CD8-positive, alpha-beta memory T cell (primary cell): ENCODE results near the gene ACTL8. TPM values are rescaled to one million over a fixed set of nuclear protein-coding genes. Genes with fewer than 3 reads are reported as not detected.

ENCODE experiments used
- CTCF ChIA-PET: fragments of 350-600 bp; sonication (Branson Sonifier 250); formaldehyde crosslinking; loops from one replicate; lab custom pipeline; 2021; ENCODE audit warnings: antibody characterized with exemption; lab: Charles Lee
- POLR2A ChIA-PET: fragments of 350-600 bp; sonication (Branson Sonifier 250); formaldehyde crosslinking; loops from one replicate; lab custom pipeline; 2021; ENCODE audit warnings: antibody characterized with exemption; lab: Charles Lee
- DNase-seq, 5 donors: peaks; one replicate each; pipeline versions ENCODE4 v3.0.0 to v3.0.0-alpha.2; 2020 to 2022; ENCODE audit warnings: mixed read lengths in 1 of 5
- H3K27ac ChIP-seq: one replicate; pipeline ENCODE4 v1.7.0; 2013; ENCODE audit warnings: low read depth, mild to moderate bottlenecking, low read length, moderate library complexity
- H3K27me3 ChIP-seq: 2 replicates; pipeline ENCODE4 v1.7.0; 2013; ENCODE audit warnings: low read length, mild to moderate bottlenecking; ENCODE audit not compliant: insufficient read depth, poor library complexity, severe bottlenecking
- H3K36me3 ChIP-seq: 2 replicates; pipeline ENCODE4 v1.7.0; 2013; ENCODE audit warnings: mild to moderate bottlenecking, low read length, moderate library complexity; ENCODE audit not compliant: insufficient read depth
- H3K4me1 ChIP-seq: 2 replicates; pipeline ENCODE4 v1.7.0; 2013; ENCODE audit warnings: mild to moderate bottlenecking, low read length, moderate library complexity; ENCODE audit not compliant: insufficient read depth
- H3K4me3 ChIP-seq: 2 replicates; pipeline ENCODE4 v1.7.0; 2013; ENCODE audit warnings: mild to moderate bottlenecking, low read length
- H3K9me3 ChIP-seq: 2 replicates; pipeline ENCODE4 v1.7.0; 2013; ENCODE audit warnings: mild to moderate bottlenecking, low read length
- H3K27ac Mint-ChIP-seq, 8 donors: one replicate each; pipeline ENCODE4 v1.8.0; 2020 to 2021; ENCODE audit warnings: mixed read lengths in 8 of 8, mild to moderate bottlenecking in 6 of 8, inconsistent platforms in 3 of 8, moderate library complexity in 3 of 8
- H3K27me3 Mint-ChIP-seq, 2 donors: one replicate each; pipeline ENCODE4 v1.8.0; 2020 to 2021; ENCODE audit warnings: mixed read lengths in 2 of 2, mild to moderate bottlenecking in 1 of 2, moderate library complexity in 1 of 2
- H3K36me3 Mint-ChIP-seq, 3 donors: one replicate each; pipeline ENCODE4 v1.8.0; 2020 to 2021; ENCODE audit warnings: mixed read lengths in 3 of 3, inconsistent platforms in 1 of 3, mild to moderate bottlenecking in 1 of 3
- H3K4me1 Mint-ChIP-seq, 3 donors: one replicate each; pipeline ENCODE4 v1.8.0; 2020 to 2021; ENCODE audit warnings: mixed read lengths in 3 of 3, inconsistent platforms in 1 of 3, mild to moderate bottlenecking in 1 of 3
- H3K4me3 Mint-ChIP-seq, 7 donors: one replicate each; pipeline ENCODE4 v1.8.0; 2020 to 2021; ENCODE audit warnings: mixed read lengths in 7 of 7, mild to moderate bottlenecking in 6 of 7, moderate library complexity in 4 of 7, inconsistent platforms in 2 of 7
- H3K9me3 Mint-ChIP-seq, 5 donors: one replicate each; pipeline ENCODE4 v1.8.0; 2020 to 2022; ENCODE audit warnings: mixed read lengths in 5 of 5, mild to moderate bottlenecking in 3 of 5, moderate library complexity in 2 of 5, inconsistent platforms in 1 of 5
- polyA plus RNA-seq: library from polyadenylated mRNA; unstranded; fragments of 300-500 nt; fragmentation: Illumina TruSeq; gene quantifications from one replicate; pipeline ENCODE4 v1.2.3, GENCODE V29; 2021
- total RNA-seq, 2 experiments: library from RNA; stranded (reverse); gene quantifications; one replicate each; pipeline ENCODE4 v1.2.3, GENCODE V29; 2021

ACTL8 gene
- total and polyA plus RNA-seq, 3 experiments from 2014 or later = not detected

GRCh38 chr1:17763417-17763816 lies 8.3 kb downstream of the ACTL8 start:
- no peak overlapping the region for H3K4me3 ChIP-seq
- H3K9me3 ChIP-seq = peaks cover 11% of the 10 kb centered on the region
- peaks cover 0 to 16% (median 2%) of the 10 kb centered on the region in 3 donors for H3K36me3 Mint-ChIP-seq
- DNase-seq = no peak
- peaks cover 16 to 18% of the 10 kb centered on the region in 2 donors for H3K27me3 Mint-ChIP-seq
- no peak overlapping the region for H3K27ac Mint-ChIP-seq
- H3K4me1 ChIP-seq = no peaks in the 10 kb centered on the region
- POLR2A ChIA-PET = no interaction called here
- H3K4me3 Mint-ChIP-seq = no peak overlapping the region
- no peaks in the 10 kb centered on the region for H3K36me3 ChIP-seq
- peaks cover 15 to 27% (median 22%) of the 10 kb centered on the region in 5 donors for H3K9me3 Mint-ChIP-seq
- CTCF ChIA-PET = no interaction called here
- H3K27ac ChIP-seq = no peak overlapping the region
- no peaks in the 10 kb centered on the region for H3K27me3 ChIP-seq
- no peaks in the 10 kb centered on the region for H3K4me1 Mint-ChIP-seq

DNA sequence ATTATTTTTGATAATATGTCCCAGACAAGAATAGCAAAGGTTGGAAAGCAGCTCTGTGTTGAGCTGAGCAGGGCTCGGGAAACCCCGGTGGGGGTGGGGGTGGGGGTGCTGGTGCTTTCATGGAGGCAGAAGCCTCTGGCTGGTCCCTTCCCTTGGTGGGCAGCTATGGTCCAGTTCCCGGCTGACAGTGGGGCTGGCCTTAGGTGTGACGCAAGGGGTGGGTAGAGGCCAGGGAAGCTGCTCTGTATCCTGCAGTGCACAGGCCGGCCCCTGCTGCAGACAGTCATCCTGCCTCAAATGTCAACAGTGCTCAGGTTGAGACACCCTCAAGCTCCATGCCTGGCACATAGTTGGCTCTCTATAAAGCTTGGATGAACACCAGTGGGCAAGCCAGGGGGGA lies 8.9 kb downstream of the ACTL8 start:
- Mint-ChIP-seq H3K4me1 (no peaks in the 10 kb centered on the region), H3K4me3 (no peak overlapping the region), H3K36me3 (peaks cover 0 to 11% (median 2%) of the 10 kb centered on the region in 3 donors), H3K9me3 (peaks cover 9 to 21% (median 17%) of the 10 kb centered on the region in 5 donors), H3K27ac (no peak overlapping the region), H3K27me3 (peaks cover 16 to 20% of the 10 kb centered on the region in 2 donors)
- no peak for DNase-seq
- Histone ChIP-seq H3K9me3 (peaks cover 6% of the 10 kb centered on the region), H3K4me1 (no peaks in the 10 kb centered on the region), H3K27ac (no peak overlapping the region), H3K36me3 (no peaks in the 10 kb centered on the region), H3K27me3 (no peaks in the 10 kb centered on the region), H3K4me3 (no peak overlapping the region)
- CTCF ChIA-PET = no interaction called here
- POLR2A ChIA-PET = no interaction called here

- POLR2A ChIA-PET = no interaction called here
- Histone ChIP-seq H3K9me3 (no peaks in the 10 kb centered on the region), H3K4me3 (no peak overlapping the region), H3K4me1 (no peaks in the 10 kb centered on the region), H3K36me3 (no peaks in the 10 kb centered on the region), H3K27me3 (no peaks in the 10 kb centered on the region), H3K27ac (no peak overlapping the region)
- peaks cover 0 to 10% (median 2%) of the 10 kb centered on the region in 3 donors for H3K36me3 Mint-ChIP-seq
- no peak overlapping the region for H3K4me3 Mint-ChIP-seq
- DNase-seq = no peak
- H3K27me3 Mint-ChIP-seq = peaks cover 16 to 22% of the 10 kb centered on the region in 2 donors
- no peak overlapping the region for H3K27ac Mint-ChIP-seq
- H3K4me1 Mint-ChIP-seq = no peaks in the 10 kb centered on the region
- CTCF ChIA-PET = no interaction called here
- H3K9me3 Mint-ChIP-seq = peaks cover 6 to 15% (median 14%) of the 10 kb centered on the region in 5 donors
Measured at GRCh38 chr1:17764591-17764990, 9.5 kb downstream of the ACTL8 start.

DNA sequence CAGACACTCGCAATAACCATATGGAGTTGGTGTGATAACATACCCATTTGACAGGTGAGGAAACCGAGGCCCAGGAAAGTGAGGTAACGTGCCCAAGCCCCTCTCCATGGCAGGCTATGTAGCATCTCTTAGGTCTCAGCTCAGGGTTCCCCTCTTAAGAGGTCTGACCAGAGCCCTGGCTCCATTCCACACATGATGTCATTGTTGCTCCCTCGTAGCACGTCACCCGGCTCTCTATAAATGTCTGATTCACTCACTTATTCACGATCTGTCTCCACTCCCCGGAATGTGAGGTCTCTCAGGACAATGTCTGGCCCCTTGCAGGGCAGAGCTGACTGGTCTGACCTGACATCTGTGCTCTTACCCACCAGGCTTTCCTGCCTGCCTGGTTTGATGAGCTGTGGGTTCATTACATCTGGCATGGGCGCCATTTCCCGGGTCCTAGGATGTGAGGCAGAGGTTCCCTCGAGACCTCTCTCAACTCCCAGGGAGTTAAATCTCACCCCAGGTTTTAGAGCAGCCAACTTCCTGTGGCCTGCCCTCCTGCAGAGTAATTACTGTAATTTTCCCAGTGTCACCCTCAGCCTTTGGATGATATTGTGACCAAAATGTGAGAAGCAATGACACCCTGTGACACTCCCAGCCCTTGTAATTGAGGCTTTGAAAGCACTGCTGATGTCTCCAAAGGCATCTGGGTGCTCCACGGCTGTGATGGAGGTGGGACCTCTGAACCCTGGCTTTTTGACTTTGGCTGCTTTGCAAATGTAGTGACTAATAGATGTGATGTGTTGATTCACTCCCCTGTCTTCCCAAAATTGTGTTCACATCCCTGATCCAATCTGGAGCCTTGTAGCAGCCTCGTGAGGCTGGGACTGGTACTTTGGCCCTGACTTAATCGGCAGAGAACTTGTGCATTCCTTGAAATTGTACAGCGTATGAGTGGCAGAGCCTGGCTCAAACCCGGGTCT lies 10.6 kb downstream of the ACTL8 start:
- DNase-seq = no peak
- H3K4me1 ChIP-seq = no peaks in the 10 kb centered on the region
- H3K9me3 ChIP-seq = no peaks in the 10 kb centered on the region
- peaks cover 0 to 5% (median 4%) of the 10 kb centered on the region in 5 donors for H3K9me3 Mint-ChIP-seq
- peaks cover 16 to 20% of the 10 kb centered on the region in 2 donors for H3K27me3 Mint-ChIP-seq
- H3K27ac Mint-ChIP-seq = no peak overlapping the region
- no peak overlapping the region for H3K4me3 Mint-ChIP-seq
- no peak overlapping the region for H3K27ac ChIP-seq
- H3K36me3 Mint-ChIP-seq = peaks cover 0 to 2% (median 0%) of the 10 kb centered on the region in 3 donors
- H3K27me3 ChIP-seq = no peaks in the 10 kb centered on the region
- POLR2A ChIA-PET = no interaction called here
- H3K36me3 ChIP-seq = no peaks in the 10 kb centered on the region
- no peaks in the 10 kb centered on the region for H3K4me1 Mint-ChIP-seq
- H3K4me3 ChIP-seq = no peak overlapping the region
- CTCF ChIA-PET = no interaction called here

GRCh38 chr1:17768651-17769241 lies 13.6 kb downstream of the ACTL8 start:
- ChIA-PET POLR2A (no interaction called here), CTCF (no interaction called here)
- Histone ChIP-seq H3K27ac (no peak overlapping the region), H3K4me1 (no peaks in the 10 kb centered on the region), H3K9me3 (no peaks in the 10 kb centered on the region), H3K36me3 (no peaks in the 10 kb centered on the region), H3K4me3 (no peak overlapping the region), H3K27me3 (no peaks in the 10 kb centered on the region)
- Mint-ChIP-seq H3K4me1 (no peaks in the 10 kb centered on the region), H3K27me3 (peaks cover 16 to 17% of the 10 kb centered on the region in 2 donors), H3K4me3 (no peak overlapping the region), H3K27ac (no peak overlapping the region), H3K36me3 (no peaks in the 10 kb centered on the region), H3K9me3 (peaks cover 0 to 4% (median 0%) of the 10 kb centered on the region in 5 donors)
- DNase-seq = no peak

DNA sequence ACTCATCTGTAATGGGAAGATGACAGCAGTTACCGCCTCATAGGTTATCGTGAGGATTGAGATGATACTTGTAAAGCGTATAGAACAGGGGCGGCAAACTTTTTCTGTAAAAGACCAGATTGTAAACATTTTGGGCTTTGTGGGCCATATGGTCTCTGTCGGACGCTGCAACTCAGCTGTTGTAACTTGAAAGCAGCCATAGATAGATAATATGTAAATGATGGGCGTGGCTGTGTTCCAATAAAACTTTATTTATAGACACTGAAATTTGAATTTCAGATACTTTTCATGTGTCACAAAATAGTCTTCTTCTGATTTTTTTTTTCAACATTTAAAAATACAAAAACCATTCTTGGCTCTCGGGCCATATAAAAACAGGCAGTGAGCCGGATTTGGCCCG lies 15.8 kb downstream of the ACTL8 start:
- peaks cover 0 to 5% (median 0%) of the 10 kb centered on the region in 5 donors for H3K9me3 Mint-ChIP-seq
- no peak overlapping the region for H3K27ac ChIP-seq
- DNase-seq = no peak
- H3K4me3 ChIP-seq = no peak overlapping the region
- H3K36me3 Mint-ChIP-seq = no peaks in the 10 kb centered on the region
- ChIA-PET POLR2A (no interaction called here), CTCF (no interaction called here)
- H3K4me1 Mint-ChIP-seq = no peaks in the 10 kb centered on the region
- H3K27ac Mint-ChIP-seq = no peak overlapping the region
- H3K27me3 Mint-ChIP-seq = peaks cover 9 to 12% of the 10 kb centered on the region in 2 donors
- H3K9me3 ChIP-seq = no peaks in the 10 kb centered on the region
- H3K4me1 ChIP-seq = no peaks in the 10 kb centered on the region
- H3K27me3 ChIP-seq = no peaks in the 10 kb centered on the region
- H3K4me3 Mint-ChIP-seq = no peak overlapping the region
- H3K36me3 ChIP-seq = no peaks in the 10 kb centered on the region

- ChIA-PET POLR2A (no interaction called here), CTCF (no interaction called here)
- H3K9me3 Mint-ChIP-seq = peaks cover 0 to 5% (median 0%) of the 10 kb centered on the region in 5 donors
- DNase-seq = no peak
- Histone ChIP-seq H3K36me3 (no peaks in the 10 kb centered on the region), H3K4me3 (no peak overlapping the region), H3K27ac (no peak overlapping the region), H3K9me3 (no peaks in the 10 kb centered on the region), H3K27me3 (no peaks in the 10 kb centered on the region), H3K4me1 (no peaks in the 10 kb centered on the region)
- no peaks in the 10 kb centered on the region for H3K36me3 Mint-ChIP-seq
- no peaks in the 10 kb centered on the region for H3K4me1 Mint-ChIP-seq
- no peak overlapping the region for H3K27ac Mint-ChIP-seq
- H3K27me3 Mint-ChIP-seq = peaks cover 0 to 10% of the 10 kb centered on the region in 2 donors
- no peak overlapping the region for H3K4me3 Mint-ChIP-seq
Measured at GRCh38 chr1:17772615-17773212, 17.6 kb downstream of the ACTL8 start.
